H1 (cell line): Measurements from ENCODE around the gene DYDC2. TPM values are rescaled to one million over a fixed set of nuclear protein-coding genes. Genes with fewer than 3 reads are reported as not detected.

ENCODE experiments used
- CTCF ChIA-PET: fragments of 300-600 bp; sonication (Branson Sonifier 250); formaldehyde crosslinking; loops from one replicate; lab custom pipeline; 2021; ENCODE audit not compliant: partially characterized antibody; lab: Charles Lee
- POLR2A ChIA-PET: fragments of 300-600 bp; sonication (Branson Sonifier 250); formaldehyde crosslinking; loops from one replicate; lab custom pipeline; 2021; ENCODE audit warnings: inconsistent platforms; ENCODE audit not compliant: partially characterized antibody; lab: Charles Lee
- DNase-seq, 2 experiments: peaks; one replicate each; pipeline versions ENCODE4 v3.0.0 to v3.0.0-alpha.2; 2010 to 2022; ENCODE audit warnings: low spot score in 2 of 2, low read depth in 1 of 2, mixed read lengths in 1 of 2
- FAIRE-seq: peaks from 2 replicates; lab custom pipeline; 2011; peaks lifted over from hg19 to GRCh38; lab: Jason Lieb, UNC
- H2AFZ ChIP-seq: 2 replicates; pipeline ENCODE4 v1.8.1; 2012; ENCODE audit warnings: low read length, inconsistent platforms
- H2AK5ac ChIP-seq: 2 replicates; pipeline ENCODE4 v1.6.1; 2013; ENCODE audit warnings: low read depth, low read length
- H2BK120ac ChIP-seq: replicated peaks from 2 replicates; pipeline ENCODE3; 2013; ENCODE audit warnings: low read depth, low read length, inconsistent platforms
- H2BK12ac ChIP-seq: 2 replicates; pipeline ENCODE4 v1.6.1; 2013; ENCODE audit warnings: low read depth, low read length
- H2BK15ac ChIP-seq: 2 replicates; pipeline ENCODE4 v1.6.1; 2013; ENCODE audit warnings: low read length
- H2BK20ac ChIP-seq: 2 replicates; pipeline ENCODE4 v1.6.1; 2013; ENCODE audit warnings: low read length
- H2BK5ac ChIP-seq: 2 replicates; pipeline ENCODE4 v1.6.1; 2013; ENCODE audit warnings: low read depth, low read length
- H3K14ac ChIP-seq: 2 replicates; pipeline ENCODE4 v1.6.1; 2013; ENCODE audit warnings: inconsistent platforms; ENCODE audit not compliant: insufficient read length
- H3K18ac ChIP-seq: 2 replicates; pipeline ENCODE4 v1.6.1; 2013; ENCODE audit warnings: low read length; ENCODE audit errors: extremely low read depth
- H3K23ac ChIP-seq: 2 replicates; pipeline ENCODE4 v1.6.1; 2013; ENCODE audit warnings: inconsistent platforms; ENCODE audit not compliant: insufficient read length
- H3K23me2 ChIP-seq: 2 replicates; pipeline ENCODE4 v1.6.1; 2013; ENCODE audit warnings: low read depth, low read length
- H3K27ac ChIP-seq: 2 replicates; pipeline ENCODE4 v1.6.1; 2011; ENCODE audit warnings: low read depth, low read length, inconsistent platforms
- H3K27me3 ChIP-seq, 4 experiments: replicated peaks in 1 of 4; 1 replicate in 1 of 4; 2 replicates in 3 of 4; pipeline versions ENCODE4 v1.6.1 to v1.8.1; 2011 to 2013; ENCODE audit warnings: low read length in 3 of 4, mild to moderate bottlenecking in 3 of 4, inconsistent platforms in 2 of 4, mixed read lengths in 2 of 4, moderate library complexity in 1 of 4; ENCODE audit not compliant: control insufficient read depth in 3 of 4, insufficient read depth in 3 of 4; ENCODE audit errors: extremely low read depth in 1 of 4
- H3K36me3 ChIP-seq, 4 experiments: 2 replicates each; pipeline versions ENCODE4 v1.6.1 to v1.8.1; 2011 to 2013; ENCODE audit warnings: mild to moderate bottlenecking in 4 of 4, low read length in 3 of 4, moderate library complexity in 2 of 4, control low read depth in 1 of 4, inconsistent platforms in 1 of 4; ENCODE audit not compliant: insufficient read depth in 4 of 4, control insufficient read depth in 2 of 4
- H3K4ac ChIP-seq: replicated peaks from 2 replicates; pipeline ENCODE3; 2013; ENCODE audit warnings: low read length, low read depth, mixed read lengths, inconsistent platforms; ENCODE audit not compliant: insufficient read length
- H3K4me1 ChIP-seq, 4 experiments: replicated peaks in 1 of 4; 1 replicate in 1 of 4; 2 replicates in 3 of 4; pipeline versions ENCODE4 v1.6.1 to v1.8.1; 2011 to 2013; ENCODE audit warnings: low read length in 3 of 4, inconsistent platforms in 2 of 4, mixed read lengths in 1 of 4; ENCODE audit not compliant: insufficient read depth in 4 of 4, control insufficient read depth in 3 of 4
- H3K4me2 ChIP-seq, 2 experiments: 2 replicates each; pipeline versions ENCODE4 v1.6.1 to v1.8.1; 2011 to 2013; ENCODE audit warnings: low read depth in 2 of 2, low read length in 2 of 2, control low read depth in 1 of 2, inconsistent platforms in 1 of 2, mild to moderate bottlenecking in 1 of 2; ENCODE audit not compliant: insufficient read depth in 1 of 2
- H3K4me3 ChIP-seq, 4 experiments: fragments of 200-600, 300-600 bp in 1 of 4; sonication (generic), shearing (Covaris generic), sonication (Bioruptor Twin) in 1 of 4; 2 replicates each; pipeline versions ENCODE4 v1.5.1 to v1.8.1; 2011 to 2016; ENCODE audit warnings: low read length in 4 of 4, low read depth in 3 of 4, control low read depth in 2 of 4, inconsistent platforms in 2 of 4, mild to moderate bottlenecking in 2 of 4, mixed read lengths in 1 of 4, moderate library complexity in 1 of 4; ENCODE audit not compliant: insufficient read depth in 2 of 4; ENCODE audit errors: extremely low read depth in 1 of 4
- H3K56ac ChIP-seq: replicated peaks from 2 replicates; pipeline ENCODE3; 2013; ENCODE audit warnings: low read depth, mild to moderate bottlenecking, mixed read lengths, low read length, inconsistent platforms; ENCODE audit not compliant: insufficient read length
- H3K79me1 ChIP-seq: 2 replicates; pipeline ENCODE4 v1.6.1; 2013; ENCODE audit warnings: low read depth, low read length, control low read depth
- H3K79me2 ChIP-seq, 2 experiments: 2 replicates each; pipeline versions ENCODE4 v1.6.1 to v1.8.1; 2012 to 2013; ENCODE audit warnings: low read length in 2 of 2, mild to moderate bottlenecking in 2 of 2, inconsistent platforms in 1 of 2; ENCODE audit not compliant: insufficient read depth in 2 of 2, control insufficient read depth in 1 of 2
- H3K9ac ChIP-seq, 4 experiments: replicated peaks in 1 of 4; 1 replicate in 1 of 4; 2 replicates in 3 of 4; pipeline versions ENCODE4 v1.6.1 to v1.8.1; 2011 to 2013; ENCODE audit warnings: low read depth in 3 of 4, low read length in 3 of 4, control low read depth in 2 of 4, mild to moderate bottlenecking in 2 of 4, moderate library complexity in 2 of 4, inconsistent platforms in 1 of 4; ENCODE audit errors: extremely low read depth in 1 of 4
- H3K9me3 ChIP-seq, 2 experiments: 2 replicates each; pipeline versions ENCODE4 v1.6.1 to v1.8.1; 2012 to 2013; ENCODE audit warnings: mild to moderate bottlenecking in 2 of 2, moderate library complexity in 2 of 2, control low read depth in 1 of 2, inconsistent platforms in 1 of 2, low read depth in 1 of 2, low read length in 1 of 2, mixed read lengths in 1 of 2; ENCODE audit not compliant: insufficient read depth in 2 of 2
- H4K20me1 ChIP-seq, 2 experiments: replicated peaks in 1 of 2; 2 replicates each; pipeline versions ENCODE3 to v1.8.1; 2011 to 2013; ENCODE audit warnings: inconsistent platforms in 2 of 2, low read length in 2 of 2, mild to moderate bottlenecking in 1 of 2; ENCODE audit not compliant: insufficient read depth in 2 of 2, control insufficient read depth in 1 of 2
- H4K5ac ChIP-seq: 2 replicates; pipeline ENCODE4 v1.6.1; 2013; ENCODE audit warnings: low read length, low read depth, mixed read lengths, inconsistent platforms; ENCODE audit not compliant: insufficient read length
- H4K8ac ChIP-seq: 2 replicates; pipeline ENCODE4 v1.8.0; 2013; ENCODE audit warnings: mild to moderate bottlenecking, moderate library complexity, low read length, inconsistent platforms; ENCODE audit not compliant: insufficient read depth; ENCODE audit errors: extremely low read depth
- H4K91ac ChIP-seq: replicated peaks from 2 replicates; pipeline ENCODE3; 2013; ENCODE audit warnings: low read length, mixed read lengths, inconsistent platforms; ENCODE audit not compliant: insufficient read length
- EZH2 ChIP-seq: fragments of 200-600 bp; sonication (generic); IDR thresholded peaks from 2 replicates; pipeline ENCODE4 v1.7.1; 2012; ENCODE audit warnings: low read depth, mild to moderate bottlenecking, moderate library complexity, low read length, inconsistent platforms; ENCODE audit not compliant: severe bottlenecking
- JUND ChIP-seq: IDR thresholded peaks from 2 replicates; pipeline ENCODE4 v1.6.1; 2011; ENCODE audit warnings: mild to moderate bottlenecking, improper control_type of control experiment, low read length
- WGBS, 2 experiments: shearing (Covaris generic) in 1 of 2; methylation state at CpG; one replicate each; pipeline versions ENCODE4 v1.1.6 to v1.1.7; 2013 to 2015; ENCODE audit warnings: low lambda C conversion rate in 2 of 2, mixed read lengths in 2 of 2, inconsistent platforms in 1 of 2, low coverage in 1 of 2, missing lambda C conversion rate in 1 of 2; ENCODE audit not compliant: insufficient replicate concordance in 2 of 2, insufficient coverage in 1 of 2, insufficient read length in 1 of 2; ENCODE audit errors: extremely low coverage in 1 of 2, missing lambda C conversion rate in 1 of 2; 5-methylcytosine and 5-hydroxymethylcytosine counted together
- polyA plus RNA-seq, 7 experiments: library from polyadenylated mRNA; depleted of rRNA in 3 of 7; stranded (reverse) in 5 of 7; unstranded in 2 of 7; fragments of >200 nt in 5 of 7; fragments of 200-250 nt in 2 of 7; gene quantifications; 1 replicate in 5 of 7; 2 replicates in 1 of 7; 4 replicates in 1 of 7; pipeline versions ENCODE4 v1.2.1 to v1.2.3, GENCODE V29; 2011 to 2013; ENCODE audit warnings: missing spikeins in 2 of 7, mixed read lengths in 2 of 7
- total RNA-seq: library from RNA; stranded (reverse); fragmentation: NEBNext Ultra II Directional; extraction: Animal tissue kit (Norgen Biotek cat#: 25700); gene quantifications from 2 replicates; pipeline ENCODE4 v1.2.1, GENCODE V29; 2021
- TF ChIP-seq, protein P1 (sequence below): IDR thresholded peaks from 2 replicates; pipeline ENCODE4 v1.6.1; 2012; ENCODE audit warnings: inconsistent platforms

The DYDC2 gene
- total and polyA plus RNA-seq, 2 of the 8 experiments (the other 6 are each of a cell fraction or from before 2014, with no cell fraction given), result 1.5 to 5.2 TPM

DNA sequence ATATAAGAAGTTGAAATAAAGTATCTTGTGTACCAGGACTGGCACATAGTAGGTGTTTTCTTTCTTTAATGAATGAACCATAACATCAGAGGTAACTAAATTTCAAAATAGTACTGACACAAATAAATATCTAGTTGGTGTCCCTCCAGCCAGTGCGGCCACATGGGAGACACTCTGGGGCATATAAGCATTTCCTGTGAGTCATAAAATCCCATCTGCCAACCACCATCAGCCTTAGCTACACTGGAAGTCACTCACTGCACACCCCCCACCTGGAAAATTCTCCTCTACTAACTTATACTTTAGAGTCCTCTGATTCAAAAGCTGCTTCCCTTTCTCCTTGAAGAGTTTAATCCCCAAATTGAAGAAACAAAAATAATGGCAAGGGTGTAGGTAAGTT lies 32.5 kb upstream of the DYDC2 start:
- no peak for FAIRE-seq
- H3K14ac ChIP-seq, result no peak overlapping the region
- H4K91ac ChIP-seq, result no peak overlapping the region
- H3K79me1 ChIP-seq, result no peaks in the 10 kb centered on the region
- no peak overlapping the region for H2AK5ac ChIP-seq
- no peak overlapping the region for H3K23ac ChIP-seq
- ChIA-PET CTCF (interaction anchor here (0.8 to 1.4 kb wide), 6 partner anchors 17 to 182 kb away, joined by 3 read pairs; no protein-coding TSS in a partner anchor), POLR2A (no interaction called here)
- no peak overlapping the region for H2BK120ac ChIP-seq
- H2AFZ ChIP-seq, result no peak overlapping the region
- H4K5ac ChIP-seq, result no peak overlapping the region
- H3K4me2 ChIP-seq, result no peak overlapping the region
- no peak for DNase-seq
- no peaks in the 10 kb centered on the region for H3K23me2 ChIP-seq
- H3K56ac ChIP-seq, result no peak overlapping the region
- H3K36me3 ChIP-seq, result no peaks in the 10 kb centered on the region
- no peak overlapping the region for H2BK20ac ChIP-seq
- H3K79me2 ChIP-seq, result no peaks in the 10 kb centered on the region
- H2BK5ac ChIP-seq, result no peak overlapping the region
- no peak overlapping the region for H3K18ac ChIP-seq
- H3K27ac ChIP-seq, result no peak overlapping the region
- H2BK15ac ChIP-seq, result no peak overlapping the region
- H3K9ac ChIP-seq, result no peak overlapping the region
- H3K9me3 ChIP-seq, result no peaks in the 10 kb centered on the region
- H3K4me3 ChIP-seq, result no peak overlapping the region
- no peak for TF ChIP-seq JUND
- no peak for TF ChIP-seq EZH2
- TF ChIP-seq, protein P1, sequence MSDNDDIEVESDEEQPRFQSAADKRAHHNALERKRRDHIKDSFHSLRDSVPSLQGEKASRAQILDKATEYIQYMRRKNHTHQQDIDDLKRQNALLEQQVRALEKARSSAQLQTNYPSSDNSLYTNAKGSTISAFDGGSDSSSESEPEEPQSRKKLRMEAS, result no peak
- H3K4me1 ChIP-seq, result no peaks in the 10 kb centered on the region
- 94% methylated on average over 1 of the region's 1 CpG; no CpG with 5 or more reads in 1 of the 2 experiments for WGBS, 2 experiments
- H3K4ac ChIP-seq, result no peak overlapping the region
- no peaks in the 10 kb centered on the region for H3K27me3 ChIP-seq
- H4K20me1 ChIP-seq, result no peaks in the 10 kb centered on the region
- no peak overlapping the region for H4K8ac ChIP-seq
- no peak overlapping the region for H2BK12ac ChIP-seq
